ENCODE measurements around the gene ADGRG3. TPM values are rescaled to one million over a fixed set of nuclear protein-coding genes. Genes with fewer than 3 reads are reported as not detected.

The ADGRG3 gene
- total and polyA plus RNA-seq, 10 of the 15 experiments (the other 5 are each of a cell fraction or from before 2014, with no cell fraction given) = 0.10 to 0.11 (median 0.10) TPM; not detected in 7

DNA sequence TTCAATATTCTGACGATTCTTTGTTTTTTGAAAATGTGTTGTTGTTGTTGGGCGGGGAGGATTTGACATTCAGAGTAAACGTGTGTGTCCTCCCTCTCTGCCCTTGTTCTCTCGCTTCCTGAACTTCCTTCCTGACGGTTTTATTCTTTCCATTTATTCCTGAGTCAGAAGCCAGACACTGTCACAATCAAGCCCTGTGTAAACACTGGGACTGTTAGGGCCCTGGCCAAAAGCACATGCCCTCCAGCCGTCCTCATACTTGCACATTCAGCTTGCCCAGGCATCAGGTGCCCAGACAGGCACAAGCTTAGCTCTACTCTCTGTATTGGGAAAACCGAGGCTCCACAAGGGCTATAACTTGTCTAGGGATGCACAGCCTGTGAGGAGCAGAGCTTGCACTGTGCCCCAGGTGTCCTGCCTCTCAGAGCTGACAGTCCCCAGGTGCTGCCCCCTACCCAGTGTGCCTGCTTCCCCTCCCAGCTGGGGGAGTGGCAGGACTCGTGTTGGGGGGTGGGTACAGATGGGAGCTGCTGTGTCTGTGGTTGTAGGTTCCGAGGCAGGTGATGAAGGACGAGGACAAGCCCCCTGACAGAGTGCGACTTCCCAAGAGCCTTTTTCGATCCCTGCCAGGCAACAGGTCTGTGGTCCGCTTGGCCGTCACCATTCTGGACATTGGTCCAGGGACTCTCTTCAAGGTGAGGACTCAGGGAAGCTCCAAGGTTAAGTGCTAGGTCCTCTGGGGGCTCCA is 9.7 kb downstream of the ADGRG3 start (continued):
- TF ChIP-seq TCF3 (IDR thresholded peaks at IDR 0.05; ENCODE audit: borderline replicate concordance, insufficient read depth, low read depth, low read length) (no peak), BMI1 (IDR thresholded peaks at IDR 0.05; ENCODE audit: borderline replicate concordance) (no peak)

- H3K27ac ChIP-seq (ENCODE audit: control insufficient read depth, insufficient read depth) = no peak overlapping the region
- in situ Hi-C loops (cut with MboI) (no loop called here), intact Hi-C loops (cut with micrococcal nuclease; ENCODE audit: unreplicated experiment) (no loop called here)
- H3K27me3 ChIP-seq (replicated peaks in 1 of 2; ENCODE audit: control insufficient read depth in 2 of 2, insufficient read depth in 2 of 2, low read length in 1 of 2) = no peaks in the 10 kb centered on the region; a peak in 1 of 4 replicates
- 32% methylated on average over 12 of the region's 12 CpGs for WGBS (ENCODE audit: insufficient coverage, insufficient replicate concordance, low lambda C conversion rate, missing lambda C conversion rate)
- ChIA-PET RAD21 (ENCODE audit: unreplicated experiment) (no interaction called here), CTCF (no interaction called here), POLR2A (no interaction called here), SMC1A (ENCODE audit: uncharacterized antibody, unreplicated experiment) (no interaction called here)
- H2AFZ ChIP-seq (ENCODE audit: control insufficient read depth, low read depth, low read length) = no peak overlapping the region
- no peak overlapping the region for H3K4me2 ChIP-seq (ENCODE audit: control insufficient read depth, insufficient read depth)
- ATAC-seq (no peak), DNase-seq (ENCODE audit: low read depth, low spot score) (no peak), FAIRE-seq (no peak)
- no peak overlapping the region for H3K9ac ChIP-seq (ENCODE audit: control insufficient read depth, insufficient read depth, low read length)
- no TSS peak for BruUV-seq (replicated peaks)
- H4K20me1 ChIP-seq (ENCODE audit: control insufficient read depth, insufficient read depth) = no peaks in the 10 kb centered on the region
- no peaks in the 10 kb centered on the region for H3K79me2 ChIP-seq (ENCODE audit: control insufficient read depth, insufficient read depth, low read length)
- H3K4me3 ChIP-seq = no peak overlapping the region
- no peaks in the 10 kb centered on the region for H3K36me3 ChIP-seq (ENCODE audit: control insufficient read depth in 2 of 2, insufficient read depth in 2 of 2, low read length in 1 of 2)
- no peaks in the 10 kb centered on the region for H3K9me3 ChIP-seq (replicated peaks; ENCODE audit: control insufficient read depth, insufficient read depth, low read length)
- no peaks in the 10 kb centered on the region for H3K4me1 ChIP-seq (ENCODE audit: control insufficient read depth, insufficient read depth, low read length)
- TF ChIP-seq, protein P1, sequence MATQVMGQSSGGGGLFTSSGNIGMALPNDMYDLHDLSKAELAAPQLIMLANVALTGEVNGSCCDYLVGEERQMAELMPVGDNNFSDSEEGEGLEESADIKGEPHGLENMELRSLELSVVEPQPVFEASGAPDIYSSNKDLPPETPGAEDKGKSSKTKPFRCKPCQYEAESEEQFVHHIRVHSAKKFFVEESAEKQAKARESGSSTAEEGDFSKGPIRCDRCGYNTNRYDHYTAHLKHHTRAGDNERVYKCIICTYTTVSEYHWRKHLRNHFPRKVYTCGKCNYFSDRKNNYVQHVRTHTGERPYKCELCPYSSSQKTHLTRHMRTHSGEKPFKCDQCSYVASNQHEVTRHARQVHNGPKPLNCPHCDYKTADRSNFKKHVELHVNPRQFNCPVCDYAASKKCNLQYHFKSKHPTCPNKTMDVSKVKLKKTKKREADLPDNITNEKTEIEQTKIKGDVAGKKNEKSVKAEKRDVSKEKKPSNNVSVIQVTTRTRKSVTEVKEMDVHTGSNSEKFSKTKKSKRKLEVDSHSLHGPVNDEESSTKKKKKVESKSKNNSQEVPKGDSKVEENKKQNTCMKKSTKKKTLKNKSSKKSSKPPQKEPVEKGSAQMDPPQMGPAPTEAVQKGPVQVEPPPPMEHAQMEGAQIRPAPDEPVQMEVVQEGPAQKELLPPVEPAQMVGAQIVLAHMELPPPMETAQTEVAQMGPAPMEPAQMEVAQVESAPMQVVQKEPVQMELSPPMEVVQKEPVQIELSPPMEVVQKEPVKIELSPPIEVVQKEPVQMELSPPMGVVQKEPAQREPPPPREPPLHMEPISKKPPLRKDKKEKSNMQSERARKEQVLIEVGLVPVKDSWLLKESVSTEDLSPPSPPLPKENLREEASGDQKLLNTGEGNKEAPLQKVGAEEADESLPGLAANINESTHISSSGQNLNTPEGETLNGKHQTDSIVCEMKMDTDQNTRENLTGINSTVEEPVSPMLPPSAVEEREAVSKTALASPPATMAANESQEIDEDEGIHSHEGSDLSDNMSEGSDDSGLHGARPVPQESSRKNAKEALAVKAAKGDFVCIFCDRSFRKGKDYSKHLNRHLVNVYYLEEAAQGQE (IDR thresholded peaks at IDR 0.05; ENCODE audit: low read depth, low read length) = no peak
- TF ChIP-seq, protein P2, sequence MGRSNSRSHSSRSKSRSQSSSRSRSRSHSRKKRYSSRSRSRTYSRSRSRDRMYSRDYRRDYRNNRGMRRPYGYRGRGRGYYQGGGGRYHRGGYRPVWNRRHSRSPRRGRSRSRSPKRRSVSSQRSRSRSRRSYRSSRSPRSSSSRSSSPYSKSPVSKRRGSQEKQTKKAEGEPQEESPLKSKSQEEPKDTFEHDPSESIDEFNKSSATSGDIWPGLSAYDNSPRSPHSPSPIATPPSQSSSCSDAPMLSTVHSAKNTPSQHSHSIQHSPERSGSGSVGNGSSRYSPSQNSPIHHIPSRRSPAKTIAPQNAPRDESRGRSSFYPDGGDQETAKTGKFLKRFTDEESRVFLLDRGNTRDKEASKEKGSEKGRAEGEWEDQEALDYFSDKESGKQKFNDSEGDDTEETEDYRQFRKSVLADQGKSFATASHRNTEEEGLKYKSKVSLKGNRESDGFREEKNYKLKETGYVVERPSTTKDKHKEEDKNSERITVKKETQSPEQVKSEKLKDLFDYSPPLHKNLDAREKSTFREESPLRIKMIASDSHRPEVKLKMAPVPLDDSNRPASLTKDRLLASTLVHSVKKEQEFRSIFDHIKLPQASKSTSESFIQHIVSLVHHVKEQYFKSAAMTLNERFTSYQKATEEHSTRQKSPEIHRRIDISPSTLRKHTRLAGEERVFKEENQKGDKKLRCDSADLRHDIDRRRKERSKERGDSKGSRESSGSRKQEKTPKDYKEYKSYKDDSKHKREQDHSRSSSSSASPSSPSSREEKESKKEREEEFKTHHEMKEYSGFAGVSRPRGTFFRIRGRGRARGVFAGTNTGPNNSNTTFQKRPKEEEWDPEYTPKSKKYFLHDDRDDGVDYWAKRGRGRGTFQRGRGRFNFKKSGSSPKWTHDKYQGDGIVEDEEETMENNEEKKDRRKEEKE (IDR thresholded peaks at IDR 0.05) = no peak
- TF ChIP-seq NR2F1 (conservative IDR thresholded peaks at IDR 0.05) (no peak), IKZF2 (IDR thresholded peaks at IDR 0.05) (no peak), BMI1 (IDR thresholded peaks at IDR 0.05; ENCODE audit: borderline replicate concordance) (no peak), CBX5 (IDR thresholded peaks at IDR 0.05; ENCODE audit: low read depth) (no peak), NFIC (IDR thresholded peaks at IDR 0.05; ENCODE audit: low read depth, low read length) (no peak), NFXL1 (IDR thresholded peaks at IDR 0.05; ENCODE audit: borderline replicate concordance) (no peak), POLR2AphosphoS5 (IDR thresholded peaks at IDR 0.05; ENCODE audit: low read length) (no peak), PKNOX1 (IDR thresholded peaks at IDR 0.05) (no peak), SIX5 (IDR thresholded peaks at IDR 0.05; ENCODE audit: low read depth, low read length, severe bottlenecking) (no peak), SREBF1 (IDR thresholded peaks at IDR 0.05; ENCODE audit: low read length) (no peak)
- TF ChIP-seq, protein P3, sequence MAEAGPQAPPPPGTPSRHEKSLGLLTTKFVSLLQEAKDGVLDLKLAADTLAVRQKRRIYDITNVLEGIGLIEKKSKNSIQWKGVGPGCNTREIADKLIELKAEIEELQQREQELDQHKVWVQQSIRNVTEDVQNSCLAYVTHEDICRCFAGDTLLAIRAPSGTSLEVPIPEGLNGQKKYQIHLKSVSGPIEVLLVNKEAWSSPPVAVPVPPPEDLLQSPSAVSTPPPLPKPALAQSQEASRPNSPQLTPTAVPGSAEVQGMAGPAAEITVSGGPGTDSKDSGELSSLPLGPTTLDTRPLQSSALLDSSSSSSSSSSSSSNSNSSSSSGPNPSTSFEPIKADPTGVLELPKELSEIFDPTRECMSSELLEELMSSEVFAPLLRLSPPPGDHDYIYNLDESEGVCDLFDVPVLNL (IDR thresholded peaks at IDR 0.05; ENCODE audit: low read depth, low read length) = no peak
Observed at GRCh38 chr16:57679016-57679415, 10.9 kb downstream of the ADGRG3 start.
